T1000 (cell line): ENCODE results near the gene C21orf91.
"Not testable (repeated sequence)": the region's sequence is repeated elsewhere in the genome, so short reads cannot be mapped to it uniquely, and the experiment has no call there.

Source experiments
- DNase-seq: peaks from one replicate; lab custom pipeline; 2025; ENCODE audit warnings: mixed read lengths; lab: John Stamatoyannopoulos, UW

The C21orf91 gene

DNA sequence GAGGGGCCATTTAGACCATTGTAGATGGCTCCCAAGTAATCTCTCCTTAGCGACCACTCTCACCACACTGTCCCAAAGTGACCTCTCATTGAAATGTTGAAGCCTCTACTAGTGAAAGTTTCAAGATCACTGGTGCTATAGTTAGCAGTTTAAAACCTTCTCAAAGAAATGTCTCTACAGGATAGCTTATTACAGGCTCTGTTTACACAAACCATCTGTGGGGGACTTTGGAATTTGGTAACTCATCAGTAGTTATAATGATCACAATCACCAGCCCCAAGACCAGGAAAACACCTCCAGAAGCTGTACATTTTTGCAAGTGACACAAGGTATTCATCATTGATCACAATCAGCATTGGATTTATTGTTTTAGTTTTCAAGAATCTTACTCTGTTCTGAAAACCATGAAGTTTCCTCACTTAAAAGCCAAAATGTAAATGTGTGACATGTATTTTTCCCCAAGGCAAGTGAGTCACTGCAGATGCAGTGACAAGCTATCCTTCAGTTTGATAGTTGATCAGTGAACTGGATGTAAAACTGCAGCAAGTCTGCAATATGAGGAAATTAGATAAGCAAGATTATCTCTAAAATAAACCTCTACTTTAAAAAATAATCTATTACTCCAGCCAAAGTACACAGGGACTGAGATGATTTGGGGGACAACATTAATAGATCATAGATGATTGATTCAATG lies 41.9 kb downstream of the C21orf91 start:
- no peak for DNase-seq

DNA sequence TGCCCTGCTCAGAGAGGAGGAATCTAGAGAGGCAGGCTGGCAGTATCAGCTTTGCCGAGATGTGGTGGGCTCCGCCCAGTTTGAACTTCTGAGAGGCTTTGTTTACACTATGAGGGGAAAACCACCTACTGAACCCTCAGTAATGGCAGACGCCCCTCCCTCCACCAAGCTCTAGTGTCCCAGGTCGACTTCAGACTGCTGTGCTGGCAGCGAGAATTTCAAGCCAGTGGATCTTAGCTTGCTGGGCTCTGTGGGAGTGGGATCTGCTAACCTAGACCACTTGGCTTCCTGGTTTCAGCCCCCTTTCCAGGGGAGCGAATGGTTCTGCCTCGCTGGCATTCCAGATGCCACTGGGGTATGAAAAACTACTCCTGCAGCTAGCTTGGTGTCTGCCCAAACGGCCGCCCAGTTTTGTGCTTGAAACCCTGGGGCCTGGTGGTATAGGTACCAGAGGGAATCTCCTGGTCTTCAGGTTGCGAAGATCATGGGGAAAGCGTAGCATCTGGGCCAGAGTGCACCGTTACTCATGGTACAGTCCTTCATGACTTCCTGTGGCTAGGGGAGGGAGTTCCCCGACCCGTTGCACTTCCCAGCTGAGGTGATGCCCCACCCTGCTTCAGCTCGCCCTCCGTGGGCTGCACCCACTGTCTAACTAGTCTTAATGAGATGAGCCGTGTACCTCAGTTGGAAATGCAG lies 43.6 kb downstream of the C21orf91 start:
- no peak for DNase-seq

DNA sequence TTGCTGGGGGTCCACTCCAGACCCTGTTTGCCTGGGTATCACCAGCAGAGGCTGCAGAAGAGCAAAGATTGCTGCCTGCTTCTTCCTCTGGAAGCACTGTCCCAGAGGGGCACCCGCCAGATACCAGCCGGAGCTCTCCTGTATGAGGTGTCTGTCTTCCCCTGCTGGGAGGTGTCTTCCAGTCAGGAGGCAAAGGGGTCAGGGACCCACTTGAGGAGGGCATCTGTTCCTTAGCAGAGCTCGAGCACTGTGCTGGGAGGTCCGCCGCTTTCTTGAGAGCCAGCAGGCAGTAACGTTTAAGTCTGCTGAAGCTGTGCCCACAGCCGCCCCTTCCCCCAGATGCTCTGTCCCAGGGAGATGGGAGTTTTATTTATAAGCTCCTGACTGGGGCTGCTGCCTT lies 44.1 kb downstream of the C21orf91 start:
- not testable (repeated sequence) for DNase-seq

DNA sequence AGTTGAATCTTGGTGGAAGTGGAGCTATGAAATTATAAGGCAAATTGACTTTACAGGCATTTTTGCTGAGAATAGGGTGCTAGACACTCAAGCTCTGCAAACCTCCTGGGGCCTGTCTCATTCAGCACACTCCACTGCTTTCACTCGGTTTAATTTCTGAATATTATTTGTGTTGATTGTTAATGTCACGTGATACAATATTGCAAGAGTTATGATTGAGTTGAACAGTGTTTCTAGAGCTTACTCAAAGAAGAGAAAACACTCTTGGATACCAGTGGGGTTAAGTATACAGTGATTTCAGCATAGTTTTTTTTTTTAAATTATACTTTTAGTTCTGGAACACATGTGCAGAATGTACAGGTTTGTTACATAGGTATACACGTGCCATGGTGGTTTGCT lies 49.7 kb downstream of the C21orf91 start:
- DNase-seq = no peak

DNA sequence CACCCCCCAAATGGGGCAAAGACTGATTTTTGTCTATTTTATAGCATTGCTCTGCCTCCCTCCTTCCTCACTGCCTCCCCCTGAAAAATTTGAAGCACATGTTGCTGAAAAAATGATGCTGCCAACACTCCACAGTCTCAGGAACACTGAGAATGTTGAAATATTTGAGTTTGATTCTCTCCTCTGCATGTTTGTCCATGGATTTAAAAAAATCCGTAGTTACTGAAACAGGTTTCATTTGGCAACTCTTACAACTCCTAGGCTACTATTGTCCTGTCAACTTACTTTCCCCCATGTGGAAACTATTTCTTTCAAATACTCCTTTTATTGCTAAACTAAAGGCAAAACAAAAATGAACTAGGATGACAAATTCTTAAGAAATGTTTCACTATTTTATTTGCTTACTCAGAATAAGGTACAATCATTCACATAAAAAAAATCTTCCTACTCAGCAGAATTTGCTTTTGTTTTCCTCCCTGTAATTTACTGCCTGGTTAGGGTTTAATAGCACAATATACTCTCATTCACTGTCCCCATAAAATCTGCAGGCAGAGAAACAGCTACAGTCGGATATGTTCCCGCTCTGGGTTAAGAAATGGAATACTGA lies 50.2 kb downstream of the C21orf91 start:
- DNase-seq = no peak

GRCh38 chr21:17765207-17765606 lies 53.9 kb downstream of the C21orf91 start:
- DNase-seq = no peak

DNA sequence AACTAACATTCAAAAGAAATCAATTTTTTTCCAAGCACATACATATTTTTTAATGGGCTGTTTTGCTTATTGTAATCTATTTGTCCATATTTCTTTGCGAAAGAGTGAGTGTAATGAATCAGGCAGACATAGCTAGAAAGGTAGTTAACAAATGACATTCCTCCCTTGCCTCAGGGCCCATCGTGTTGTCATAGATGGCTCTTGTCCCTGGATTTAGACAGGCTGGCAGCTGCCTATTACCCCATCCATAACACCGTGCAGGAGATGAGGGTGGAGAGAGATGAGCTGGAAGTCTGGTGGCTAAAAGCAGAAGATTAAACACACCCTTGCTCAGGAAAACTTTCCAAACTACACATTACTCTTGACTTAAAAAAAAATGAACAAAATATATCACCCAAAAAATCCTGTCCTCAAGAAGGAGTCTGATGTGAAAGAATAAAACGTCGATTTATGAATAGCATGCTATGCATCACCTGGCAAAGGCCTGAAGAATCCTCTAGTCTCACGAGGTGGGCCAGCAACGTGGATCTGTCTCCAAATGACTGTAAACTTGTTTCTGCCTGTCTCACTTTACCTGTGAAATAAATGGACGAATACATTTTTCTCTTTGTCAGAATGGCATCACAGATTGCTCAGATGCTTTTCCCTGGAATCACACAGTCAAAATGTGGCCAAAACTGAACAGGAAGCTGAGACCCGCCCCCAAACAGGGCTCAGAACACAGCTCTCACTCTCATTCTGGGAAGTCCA lies 55.7 kb downstream of the C21orf91 start:
- no peak for DNase-seq

GRCh38 chr21:17759511-17760178 lies 59.5 kb downstream of the C21orf91 start:
- no peak for DNase-seq

DNA sequence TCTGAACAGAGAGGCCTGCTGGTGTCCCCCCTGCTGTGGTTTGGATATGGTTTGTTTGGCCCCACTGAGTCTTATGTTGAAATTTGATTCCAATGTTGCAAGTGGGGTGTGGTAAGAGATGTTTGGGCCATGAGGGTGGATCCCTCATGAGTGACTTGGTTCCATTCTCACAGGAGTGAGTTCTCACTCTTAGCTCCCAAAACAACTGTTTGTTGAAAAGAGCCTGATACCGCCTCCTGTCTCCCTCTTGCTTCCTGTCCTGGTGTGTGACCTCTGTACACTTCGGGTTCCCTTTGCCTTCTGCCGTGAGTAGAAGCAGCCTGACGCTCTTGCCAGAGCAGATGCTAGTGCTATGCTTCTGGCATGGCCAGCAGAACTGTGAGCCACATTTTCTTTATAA lies 60.5 kb downstream of the C21orf91 start:
- no peak for DNase-seq

DNA sequence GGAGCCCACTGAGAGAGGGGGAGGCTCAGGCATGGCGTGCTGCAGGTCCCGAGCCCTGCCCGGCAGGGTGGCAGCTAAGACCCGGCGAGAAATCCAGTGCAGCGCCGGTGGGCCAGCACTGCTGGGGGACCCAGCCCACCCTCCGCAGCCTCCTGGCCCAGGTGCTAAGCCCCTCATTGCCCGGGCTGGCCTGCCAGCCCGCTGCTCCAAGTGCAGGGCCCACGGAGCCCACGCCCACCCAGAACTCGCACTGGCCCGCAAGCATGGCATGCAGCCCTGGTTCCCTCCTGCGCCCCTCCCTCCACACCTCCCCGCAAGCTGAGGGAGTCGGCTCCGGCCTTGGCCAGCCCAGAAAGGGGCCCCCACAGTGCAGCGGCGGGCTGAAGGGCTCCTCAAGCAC lies 61.5 kb downstream of the C21orf91 start:
- DNase-seq = no peak

DNA sequence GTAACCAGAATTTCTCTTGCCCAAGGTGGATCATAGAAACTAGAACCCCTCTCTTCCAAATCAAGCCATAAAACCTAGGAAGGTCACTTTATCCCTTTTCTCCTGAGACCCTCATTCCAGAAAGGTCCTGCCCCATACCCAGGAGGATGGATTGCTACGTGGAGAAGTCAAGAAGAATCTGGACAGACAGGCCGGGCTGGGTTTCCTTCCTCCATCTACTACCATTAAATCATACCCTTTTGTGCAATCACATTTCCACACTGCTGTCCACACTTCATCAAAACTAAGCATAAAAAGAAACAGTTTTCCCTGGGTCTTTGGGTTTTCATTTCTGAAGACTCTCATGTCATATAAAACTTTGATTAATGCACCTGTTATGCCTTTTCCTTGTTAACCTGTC lies 65.4 kb downstream of the C21orf91 start:
- no peak for DNase-seq

GRCh38 chr21:17752171-17752570 lies 67.0 kb downstream of the C21orf91 start:
- no peak for DNase-seq

DNA sequence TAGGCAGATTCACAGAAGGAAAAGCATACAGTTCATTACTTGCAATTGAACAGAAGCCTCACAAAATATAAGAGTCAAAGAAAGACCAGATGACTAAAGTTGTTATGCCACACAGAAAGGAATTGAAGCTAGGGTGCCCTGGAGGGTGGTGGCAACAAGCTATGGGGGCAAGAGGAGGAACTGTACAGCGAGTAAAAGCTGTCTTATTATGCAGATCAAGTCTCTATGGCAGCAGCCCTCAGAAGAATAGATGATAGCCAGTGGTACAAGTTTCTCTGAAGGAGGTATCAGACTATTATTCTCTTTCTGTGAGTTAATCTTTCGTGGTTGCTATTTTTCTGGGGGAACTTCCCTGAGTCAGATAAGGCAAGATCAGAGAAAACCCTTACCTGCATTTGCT lies 72.2 kb downstream of the C21orf91 start:
- no peak for DNase-seq

GRCh38 chr21:17745086-17745485 lies 74.1 kb downstream of the C21orf91 start:
- no peak for DNase-seq

DNA sequence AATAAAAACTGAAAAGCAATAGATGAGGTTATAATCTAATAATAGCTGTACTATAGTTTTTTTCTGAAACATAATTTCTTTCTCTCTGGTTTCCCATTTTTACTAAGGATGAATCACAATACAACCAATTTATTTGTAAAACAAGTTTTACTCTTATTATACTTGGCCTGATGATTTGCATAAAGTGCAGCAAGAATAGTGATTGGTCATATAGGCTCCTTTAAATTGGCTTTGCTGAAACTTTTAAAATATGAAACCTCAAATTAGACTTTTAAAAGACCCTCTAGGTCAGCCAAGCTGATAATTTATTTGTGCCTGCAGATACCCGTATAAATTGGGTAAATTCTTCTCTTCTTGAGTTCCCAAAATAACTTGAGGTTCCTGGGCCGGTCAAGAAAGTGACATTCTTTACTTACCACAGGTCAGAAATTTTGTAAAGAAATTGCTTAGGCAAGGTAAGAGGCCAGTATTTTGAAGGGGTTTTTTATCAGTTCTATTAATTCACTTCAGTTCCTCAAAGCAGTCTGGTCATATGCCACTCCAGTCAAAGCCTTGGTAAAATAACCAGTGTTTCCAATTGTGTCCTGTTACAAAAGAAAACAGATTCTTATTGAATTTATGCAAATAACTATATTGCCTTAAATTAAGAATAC lies 76.1 kb downstream of the C21orf91 start:
- DNase-seq = no peak

- no peak for DNase-seq
Observed at GRCh38 chr21:17742181-17742580, 77.0 kb downstream of the C21orf91 start.
